Astrocyte (in vitro differentiated cells and primary cell): ENCODE measurements around the gene SH2D3A.

ENCODE experiments used
- EZH2 ChIP-seq: IDR thresholded peaks from 2 replicates; pipeline ENCODE4 v1.6.1; 2012; ENCODE audit warnings: mild to moderate bottlenecking, low read length, inconsistent platforms; ENCODE audit not compliant: insufficient read depth
- TF ChIP-seq, protein P1 (sequence below): IDR thresholded peaks from 2 replicates; pipeline ENCODE4 v1.5.1; 2011; ENCODE audit warnings: low read depth, mild to moderate bottlenecking, inconsistent platforms, low read length, moderate library complexity; ENCODE audit not compliant: insufficient read depth

DNA sequence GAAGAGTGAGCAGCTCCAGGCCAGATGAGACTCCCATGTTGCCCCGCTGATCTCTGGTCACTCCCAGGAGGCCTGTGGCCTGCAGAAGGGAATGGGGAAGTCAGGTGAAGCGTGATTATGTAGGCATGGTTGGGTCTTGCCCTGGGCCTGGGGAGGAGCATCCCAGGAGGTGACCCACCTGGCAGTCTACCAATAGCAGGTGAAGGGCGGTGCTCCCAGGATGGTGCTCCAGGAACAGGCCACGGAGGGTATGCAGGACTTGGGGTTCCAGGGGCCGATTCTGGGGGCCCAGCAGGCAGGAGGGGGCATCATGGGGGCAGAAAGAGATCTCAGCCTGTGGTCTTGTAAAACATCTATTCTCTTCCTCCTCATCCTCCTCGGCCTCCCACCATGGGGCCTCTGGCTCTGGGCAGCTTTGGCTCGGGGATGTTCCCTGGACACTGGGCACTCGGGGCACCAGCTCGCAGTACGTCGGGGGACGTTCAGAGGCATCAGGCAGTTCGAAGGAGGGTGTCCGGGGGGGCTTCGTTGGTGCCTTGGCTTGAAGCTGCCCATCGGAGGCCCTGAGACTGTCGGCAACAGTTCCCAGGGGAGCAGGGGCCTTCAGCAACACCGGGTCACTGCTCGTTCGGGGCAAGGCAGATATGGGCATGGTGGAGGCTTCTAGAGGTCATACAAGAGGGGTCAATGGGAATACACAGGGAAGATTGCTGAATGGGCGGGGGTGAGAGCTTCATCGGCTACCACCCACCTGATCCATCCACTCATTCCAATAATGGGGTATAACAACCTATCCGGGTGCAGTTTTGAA, 12.4 kb downstream of the SH2D3A start:
- TF ChIP-seq, protein P1, sequence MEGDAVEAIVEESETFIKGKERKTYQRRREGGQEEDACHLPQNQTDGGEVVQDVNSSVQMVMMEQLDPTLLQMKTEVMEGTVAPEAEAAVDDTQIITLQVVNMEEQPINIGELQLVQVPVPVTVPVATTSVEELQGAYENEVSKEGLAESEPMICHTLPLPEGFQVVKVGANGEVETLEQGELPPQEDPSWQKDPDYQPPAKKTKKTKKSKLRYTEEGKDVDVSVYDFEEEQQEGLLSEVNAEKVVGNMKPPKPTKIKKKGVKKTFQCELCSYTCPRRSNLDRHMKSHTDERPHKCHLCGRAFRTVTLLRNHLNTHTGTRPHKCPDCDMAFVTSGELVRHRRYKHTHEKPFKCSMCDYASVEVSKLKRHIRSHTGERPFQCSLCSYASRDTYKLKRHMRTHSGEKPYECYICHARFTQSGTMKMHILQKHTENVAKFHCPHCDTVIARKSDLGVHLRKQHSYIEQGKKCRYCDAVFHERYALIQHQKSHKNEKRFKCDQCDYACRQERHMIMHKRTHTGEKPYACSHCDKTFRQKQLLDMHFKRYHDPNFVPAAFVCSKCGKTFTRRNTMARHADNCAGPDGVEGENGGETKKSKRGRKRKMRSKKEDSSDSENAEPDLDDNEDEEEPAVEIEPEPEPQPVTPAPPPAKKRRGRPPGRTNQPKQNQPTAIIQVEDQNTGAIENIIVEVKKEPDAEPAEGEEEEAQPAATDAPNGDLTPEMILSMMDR: no peak
- TF ChIP-seq EZH2: no peak
